Measurements from ENCODE around the gene CENPS. TPM values are rescaled to one million over a fixed set of nuclear protein-coding genes. Genes with fewer than 3 reads are reported as not detected.

Gene CENPS
- polyA plus RNA-seq (2013), result 9.9 and 10.6 TPM in 2 replicates

DNA sequence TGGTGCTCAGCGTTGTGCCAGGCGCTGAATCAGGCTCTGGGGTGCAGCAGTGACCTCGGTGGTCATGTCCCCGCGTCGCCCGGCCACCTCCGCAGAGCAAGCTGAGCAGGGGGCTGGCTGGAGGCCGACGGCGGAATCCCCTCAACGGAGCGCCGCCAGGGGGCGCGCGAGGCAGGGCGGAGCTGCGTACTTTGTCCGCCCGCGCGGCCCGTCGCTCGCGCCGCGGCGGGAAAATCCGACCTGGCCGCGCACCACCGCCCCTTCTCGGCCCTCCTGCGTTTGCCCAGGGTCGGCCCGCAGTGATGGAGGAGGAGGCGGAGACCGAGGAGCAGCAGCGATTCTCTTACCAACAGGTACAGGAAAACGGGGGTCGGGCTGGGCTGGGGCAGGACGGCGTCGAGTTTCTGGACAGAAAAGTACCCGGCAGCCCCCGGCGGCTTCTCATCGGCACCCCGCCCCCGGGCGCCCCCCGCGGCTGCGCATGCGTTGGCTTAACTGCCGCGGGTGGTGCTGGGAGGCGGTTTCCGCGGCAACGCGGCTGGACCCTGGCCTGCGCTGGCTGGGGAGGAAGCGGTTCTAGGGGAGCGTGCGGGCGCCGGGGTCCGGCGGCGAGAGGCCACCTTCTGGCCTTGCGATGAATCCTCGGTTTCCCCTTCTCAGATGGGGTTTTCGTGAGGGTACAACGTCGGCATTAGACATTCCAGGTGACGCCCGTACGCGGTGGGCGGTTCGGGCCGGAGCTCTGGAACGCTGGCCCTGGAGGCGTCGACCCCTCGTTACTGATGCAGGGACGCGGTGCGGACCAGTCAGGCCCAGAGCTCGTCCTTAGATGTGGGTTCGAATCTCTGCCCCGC lies at the start of gene CENPS:
Gene CENPS (plus strand): TSS at position 218 of the 854 bp plus-strand sequence. CDS start 85 bp downstream, at position 303.
- Histone ChIP-seq H3K14ac (ENCODE audit: low read length) (peak within 1 kb of the TSS; percentile 69), H2BK12ac (ENCODE audit: low read length) (peak within 1 kb of the TSS; percentile 29), H3K4me3 (ENCODE audit: low read depth, low read length) (peak within 1 kb of the TSS; percentile 82), H3K18ac (ENCODE audit: low read length) (peak within 1 kb of the TSS; percentile 73), H2BK5ac (ENCODE audit: low read depth, low read length, poor library complexity) (peak within 1 kb of the TSS; percentile 70), H3K36me3 (ENCODE audit: control insufficient read depth in 1 of 2, insufficient read depth in 2 of 2, low read length in 2 of 2) (no peaks in the 10 kb centered on the region), H3K4me2 (ENCODE audit: low read length) (peak within 1 kb of the TSS; percentile 81), H2AFZ (ENCODE audit: insufficient read depth, low read length, poor library complexity) (peak within 1 kb of the TSS; percentile 86), H3K9ac (ENCODE audit: low read length) (peak within 1 kb of the TSS; percentile 75), H3K79me1 (ENCODE audit: low read length) (peaks cover 7% of the 10 kb centered on the region), H4K91ac (ENCODE audit: low read depth, low read length) (peak within 1 kb of the TSS; percentile 87), H4K12ac (ENCODE audit: low read depth, low read length) (peak within 1 kb of the TSS; percentile 63), H3K4ac (ENCODE audit: low read depth, low read length) (peak within 1 kb of the TSS; percentile 22), H2BK120ac (ENCODE audit: insufficient read depth, low read length, poor library complexity) (peak within 1 kb of the TSS; percentile 71), H3K79me2 (ENCODE audit: control insufficient read depth, insufficient read depth, low read length, poor library complexity) (no peaks in the 10 kb centered on the region), H2AK5ac (ENCODE audit: low read length) (no peak within 1 kb of the TSS), H4K8ac (ENCODE audit: low read depth, low read length) (peak within 1 kb of the TSS; percentile 89), H3K27me3 (ENCODE audit: insufficient read depth, low read length) (no peaks in the 10 kb centered on the region), H3K9me3 (ENCODE audit: insufficient read depth, low read depth, low read length) (no peaks in the 10 kb centered on the region), H3K23ac (ENCODE audit: low read length) (no peak within 1 kb of the TSS), H3K27ac (ENCODE audit: low read depth, low read length) (peak within 1 kb of the TSS; percentile 65), H3K4me1 (ENCODE audit: control insufficient read depth in 1 of 2, insufficient read depth in 2 of 2, low read length in 2 of 2) (peaks cover 3 to 6% of the 10 kb centered on the region in 2 experiments)
- DNase-seq, result peak; percentile 77 to 94
- WGBS (ENCODE audit: extremely low coverage, insufficient coverage, insufficient read length), result no CpG with 5 or more reads among the region's 95 CpGs

DNA sequence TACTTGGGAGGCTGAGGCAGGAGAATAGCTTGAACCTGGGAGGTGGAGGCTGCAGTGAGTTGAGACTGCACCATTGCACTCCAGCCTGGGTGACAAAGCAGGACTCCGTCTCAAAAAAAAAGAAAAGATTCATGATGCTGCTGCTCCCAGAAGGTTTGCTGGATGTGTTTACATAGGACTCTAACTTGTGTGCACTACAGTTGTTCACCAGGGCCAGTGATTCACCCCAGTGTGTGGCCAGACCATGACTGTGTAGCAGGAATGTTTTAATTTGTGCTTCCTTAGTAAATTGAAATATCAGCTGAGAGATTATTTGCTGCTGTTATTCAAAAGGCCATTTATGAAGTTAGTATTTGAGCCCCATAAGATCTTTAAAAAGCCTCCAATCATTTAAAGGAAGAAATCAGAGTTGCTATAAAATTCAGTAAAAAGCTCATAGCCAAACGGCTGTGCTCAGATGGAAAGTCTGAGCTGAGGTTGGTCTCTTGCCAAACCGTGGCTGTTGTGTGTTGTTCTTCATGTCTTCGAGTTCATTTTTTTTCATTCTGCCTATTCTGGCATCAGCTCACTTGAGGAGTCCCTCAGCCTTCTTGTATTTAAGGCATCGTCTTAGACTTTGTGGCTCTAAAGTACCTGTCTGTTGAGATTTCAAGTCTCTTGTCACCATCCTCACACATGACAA lies 49.5 kb upstream of the CENPS start:
- Histone ChIP-seq H2AK5ac (ENCODE audit: low read length) (no peak overlapping the region), H4K8ac (ENCODE audit: low read depth, low read length) (no peak overlapping the region), H3K9me3 (ENCODE audit: insufficient read depth, low read depth, low read length) (no peaks in the 10 kb centered on the region), H3K9ac (ENCODE audit: low read length) (no peak overlapping the region), H2BK12ac (ENCODE audit: low read length) (no peak overlapping the region), H3K79me1 (ENCODE audit: low read length) (no peaks in the 10 kb centered on the region), H2BK120ac (ENCODE audit: insufficient read depth, low read length, poor library complexity) (no peak overlapping the region), H3K14ac (ENCODE audit: low read length) (no peak overlapping the region), H4K91ac (ENCODE audit: low read depth, low read length) (no peak overlapping the region), H3K4me1 (ENCODE audit: control insufficient read depth in 1 of 2, insufficient read depth in 2 of 2, low read length in 2 of 2) (peaks cover 3 to 4% of the 10 kb centered on the region in 2 experiments), H3K18ac (ENCODE audit: low read length) (no peak overlapping the region), H3K36me3 (ENCODE audit: control insufficient read depth in 1 of 2, insufficient read depth in 2 of 2, low read length in 2 of 2) (peaks cover 12 to 23% of the 10 kb centered on the region in 2 experiments), H3K27ac (ENCODE audit: low read depth, low read length) (no peak overlapping the region), H3K4ac (ENCODE audit: low read depth, low read length) (no peak overlapping the region), H3K79me2 (ENCODE audit: control insufficient read depth, insufficient read depth, low read length, poor library complexity) (no peaks in the 10 kb centered on the region), H4K12ac (ENCODE audit: low read depth, low read length) (no peak overlapping the region), H3K23ac (ENCODE audit: low read length) (no peak overlapping the region), H3K27me3 (ENCODE audit: insufficient read depth, low read length) (no peaks in the 10 kb centered on the region), H3K4me2 (ENCODE audit: low read length) (no peak overlapping the region), H2BK5ac (ENCODE audit: low read depth, low read length, poor library complexity) (no peak overlapping the region), H2AFZ (ENCODE audit: insufficient read depth, low read length, poor library complexity) (no peak overlapping the region), H3K4me3 (ENCODE audit: low read depth, low read length) (no peak overlapping the region)
- DNase-seq, result no peak
- WGBS (ENCODE audit: extremely low coverage, insufficient coverage, insufficient read length), result no CpG with 5 or more reads among the region's 5 CpGs

DNA sequence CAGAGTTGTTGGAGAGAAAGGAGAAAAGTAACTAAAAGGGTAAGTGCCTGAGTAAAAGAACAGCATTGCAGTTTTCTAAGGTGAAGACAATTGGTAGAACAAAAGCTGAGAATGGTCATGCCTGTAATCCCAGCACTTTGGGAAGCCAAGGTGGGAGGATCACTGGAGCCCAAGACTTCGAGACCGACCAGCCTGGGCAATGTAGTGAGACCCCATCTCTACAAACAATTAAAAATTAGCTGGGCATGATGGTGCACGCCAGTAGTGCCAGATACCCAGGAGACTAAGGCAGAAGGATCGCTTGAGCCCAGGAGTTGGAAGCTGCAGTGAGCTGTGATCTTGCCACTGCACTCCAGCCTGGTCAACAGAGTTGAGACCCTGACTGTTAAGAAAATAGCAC lies 46.6 kb upstream of the CENPS start:
- H3K4me1 ChIP-seq (ENCODE audit: control insufficient read depth in 1 of 2, insufficient read depth in 2 of 2, low read length in 2 of 2), result peaks cover 0 to 11% of the 10 kb centered on the region in 2 experiments
- no peak overlapping the region for H3K4me2 ChIP-seq (ENCODE audit: low read length)
- no peaks in the 10 kb centered on the region for H3K79me1 ChIP-seq (ENCODE audit: low read length)
- H2AK5ac ChIP-seq (ENCODE audit: low read length), result no peak overlapping the region
- H3K4ac ChIP-seq (ENCODE audit: low read depth, low read length), result no peak overlapping the region
- H4K12ac ChIP-seq (ENCODE audit: low read depth, low read length), result no peak overlapping the region
- H3K27me3 ChIP-seq (ENCODE audit: insufficient read depth, low read length), result no peaks in the 10 kb centered on the region
- H3K4me3 ChIP-seq (ENCODE audit: low read depth, low read length), result no peak overlapping the region
- no peak overlapping the region for H3K9ac ChIP-seq (ENCODE audit: low read length)
- H3K36me3 ChIP-seq (ENCODE audit: control insufficient read depth in 1 of 2, insufficient read depth in 2 of 2, low read length in 2 of 2), result peaks cover 10 to 11% of the 10 kb centered on the region in 2 experiments
- no peak overlapping the region for H4K8ac ChIP-seq (ENCODE audit: low read depth, low read length)
- no peak overlapping the region for H3K14ac ChIP-seq (ENCODE audit: low read length)
- H2BK12ac ChIP-seq (ENCODE audit: low read length), result no peak overlapping the region
- no peak overlapping the region for H4K91ac ChIP-seq (ENCODE audit: low read depth, low read length)
- no CpG with 5 or more reads among the region's 4 CpGs for WGBS (ENCODE audit: extremely low coverage, insufficient coverage, insufficient read length)
- H3K27ac ChIP-seq (ENCODE audit: low read depth, low read length), result no peak overlapping the region
- no peak overlapping the region for H3K23ac ChIP-seq (ENCODE audit: low read length)
- no peaks in the 10 kb centered on the region for H3K79me2 ChIP-seq (ENCODE audit: control insufficient read depth, insufficient read depth, low read length, poor library complexity)
- no peak for DNase-seq
- no peak overlapping the region for H2BK120ac ChIP-seq (ENCODE audit: insufficient read depth, low read length, poor library complexity)
- H3K9me3 ChIP-seq (ENCODE audit: insufficient read depth, low read depth, low read length), result no peaks in the 10 kb centered on the region
- no peak overlapping the region for H3K18ac ChIP-seq (ENCODE audit: low read length)
- no peak overlapping the region for H2AFZ ChIP-seq (ENCODE audit: insufficient read depth, low read length, poor library complexity)
- no peak overlapping the region for H2BK5ac ChIP-seq (ENCODE audit: low read depth, low read length, poor library complexity)

DNA sequence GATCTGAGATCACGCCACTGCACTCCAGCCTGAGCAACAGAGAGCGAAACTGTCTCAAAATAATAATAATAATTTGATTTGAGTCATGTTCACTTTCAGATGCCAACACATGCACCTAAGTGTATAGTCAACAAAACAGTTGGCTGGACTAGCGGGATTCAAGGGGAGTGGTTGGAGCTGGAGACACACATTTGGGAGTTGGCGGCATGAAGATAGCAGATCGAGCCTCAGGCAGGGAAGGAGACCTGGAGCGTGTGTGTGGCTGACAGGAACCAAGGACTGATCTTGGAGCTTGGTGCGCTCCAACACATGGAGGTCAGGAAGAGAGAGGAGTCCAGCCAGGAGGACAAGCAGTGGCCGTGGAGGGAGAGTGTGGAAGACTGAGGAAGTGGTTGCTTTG lies 46.0 kb upstream of the CENPS start:
- no peak for DNase-seq
- Histone ChIP-seq H3K4me2 (ENCODE audit: low read length) (no peak overlapping the region), H3K14ac (ENCODE audit: low read length) (no peak overlapping the region), H4K91ac (ENCODE audit: low read depth, low read length) (no peak overlapping the region), H3K9ac (ENCODE audit: low read length) (no peak overlapping the region), H3K36me3 (ENCODE audit: control insufficient read depth in 1 of 2, insufficient read depth in 2 of 2, low read length in 2 of 2) (peaks cover 9% of the 10 kb centered on the region in 2 experiments), H3K27ac (ENCODE audit: low read depth, low read length) (no peak overlapping the region), H3K9me3 (ENCODE audit: insufficient read depth, low read depth, low read length) (no peaks in the 10 kb centered on the region), H3K4me3 (ENCODE audit: low read depth, low read length) (no peak overlapping the region), H2AK5ac (ENCODE audit: low read length) (no peak overlapping the region), H3K79me2 (ENCODE audit: control insufficient read depth, insufficient read depth, low read length, poor library complexity) (no peaks in the 10 kb centered on the region), H2AFZ (ENCODE audit: insufficient read depth, low read length, poor library complexity) (no peak overlapping the region), H3K23ac (ENCODE audit: low read length) (no peak overlapping the region), H3K18ac (ENCODE audit: low read length) (no peak overlapping the region), H2BK12ac (ENCODE audit: low read length) (no peak overlapping the region), H2BK120ac (ENCODE audit: insufficient read depth, low read length, poor library complexity) (no peak overlapping the region), H2BK5ac (ENCODE audit: low read depth, low read length, poor library complexity) (no peak overlapping the region), H3K4ac (ENCODE audit: low read depth, low read length) (no peak overlapping the region), H4K12ac (ENCODE audit: low read depth, low read length) (no peak overlapping the region), H3K27me3 (ENCODE audit: insufficient read depth, low read length) (no peaks in the 10 kb centered on the region), H3K4me1 (ENCODE audit: control insufficient read depth in 1 of 2, insufficient read depth in 2 of 2, low read length in 2 of 2) (peaks cover 0 to 11% of the 10 kb centered on the region in 2 experiments), H4K8ac (ENCODE audit: low read depth, low read length) (no peak overlapping the region), H3K79me1 (ENCODE audit: low read length) (no peaks in the 10 kb centered on the region)
- WGBS (ENCODE audit: extremely low coverage, insufficient coverage, insufficient read length), result no CpG with 5 or more reads among the region's 8 CpGs
